ENCODE data around the gene CENPP. TPM values are rescaled to one million over a fixed set of nuclear protein-coding genes. Genes with fewer than 3 reads are reported as not detected.
A peak's percentile ranks its signal among the peaks of the same experiment; 100 is the strongest.

The CENPP gene
- total RNA-seq, 1 donor from 2014 or later = 9.3 TPM

GRCh38 chr9:92482805-92483204 lies 157.1 kb downstream of the CENPP start:
- Histone ChIP-seq H3K27me3 (no peaks in the 10 kb centered on the region), H3K4me1 (peaks cover 40% of the 10 kb centered on the region), H3K4me3 (no peak overlapping the region), H3K27ac (no peak overlapping the region), H3K9me3 (no peaks in the 10 kb centered on the region), H3K36me3 (no peaks in the 10 kb centered on the region)
- TF ChIP-seq POLR2A (IDR thresholded peaks at IDR 0.05) (no peak), POLR2AphosphoS5 (IDR thresholded peaks at IDR 0.05; ENCODE audit: insufficient read depth in 1 of 2, low read depth in 1 of 2) (no peak)
- TF ChIP-seq, protein P1, sequence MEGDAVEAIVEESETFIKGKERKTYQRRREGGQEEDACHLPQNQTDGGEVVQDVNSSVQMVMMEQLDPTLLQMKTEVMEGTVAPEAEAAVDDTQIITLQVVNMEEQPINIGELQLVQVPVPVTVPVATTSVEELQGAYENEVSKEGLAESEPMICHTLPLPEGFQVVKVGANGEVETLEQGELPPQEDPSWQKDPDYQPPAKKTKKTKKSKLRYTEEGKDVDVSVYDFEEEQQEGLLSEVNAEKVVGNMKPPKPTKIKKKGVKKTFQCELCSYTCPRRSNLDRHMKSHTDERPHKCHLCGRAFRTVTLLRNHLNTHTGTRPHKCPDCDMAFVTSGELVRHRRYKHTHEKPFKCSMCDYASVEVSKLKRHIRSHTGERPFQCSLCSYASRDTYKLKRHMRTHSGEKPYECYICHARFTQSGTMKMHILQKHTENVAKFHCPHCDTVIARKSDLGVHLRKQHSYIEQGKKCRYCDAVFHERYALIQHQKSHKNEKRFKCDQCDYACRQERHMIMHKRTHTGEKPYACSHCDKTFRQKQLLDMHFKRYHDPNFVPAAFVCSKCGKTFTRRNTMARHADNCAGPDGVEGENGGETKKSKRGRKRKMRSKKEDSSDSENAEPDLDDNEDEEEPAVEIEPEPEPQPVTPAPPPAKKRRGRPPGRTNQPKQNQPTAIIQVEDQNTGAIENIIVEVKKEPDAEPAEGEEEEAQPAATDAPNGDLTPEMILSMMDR (IDR thresholded peaks at IDR 0.05) = no peak
- DNase-seq (ENCODE audit: extremely low spot score in 2 of 2) = no peak
- intact Hi-C loops (cut with DNase I) = no loop called here

DNA sequence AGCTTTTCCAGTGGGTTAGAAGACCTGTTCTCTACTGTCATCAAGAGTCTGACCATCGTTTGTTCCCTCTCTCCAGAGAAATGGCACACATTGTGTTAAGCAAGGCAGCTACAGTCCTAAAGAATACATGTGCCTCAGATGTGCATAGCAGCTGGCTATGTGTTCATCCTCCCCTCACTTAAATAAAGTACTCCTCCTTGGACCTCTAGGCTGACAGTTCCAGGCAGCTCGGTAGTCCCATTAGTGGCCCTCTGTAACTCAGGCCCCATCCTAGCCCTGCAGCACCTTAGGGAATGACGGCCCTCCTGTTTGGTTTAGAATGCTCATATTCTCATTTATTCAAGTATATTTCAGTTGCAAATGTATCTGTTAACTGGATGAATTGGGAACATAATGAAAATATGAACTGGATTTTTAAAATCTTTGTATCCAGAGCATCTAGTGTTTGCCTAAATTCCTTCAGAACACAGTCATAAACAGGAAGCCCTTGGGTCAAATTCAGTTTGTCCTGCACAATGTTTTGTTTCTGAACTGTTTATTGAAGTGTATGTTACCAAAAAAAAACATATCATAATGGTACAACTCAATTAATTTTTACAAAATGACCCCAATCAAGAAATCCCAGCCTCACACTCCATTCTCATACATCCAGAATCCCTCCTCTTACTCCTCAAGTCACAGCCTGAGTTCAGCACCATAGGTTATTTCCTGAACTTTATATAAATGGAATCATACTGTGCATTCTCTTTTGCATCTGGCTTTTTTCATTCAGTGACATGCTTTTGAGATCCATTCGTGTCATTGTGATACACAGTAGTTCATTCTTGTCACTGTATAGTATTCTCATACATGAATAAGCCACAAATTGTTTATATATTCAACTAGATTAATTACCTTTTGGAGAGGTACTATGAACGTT lies 158.1 kb downstream of the CENPP start:
- no peaks in the 10 kb centered on the region for H3K27me3 ChIP-seq
- no peak for DNase-seq (ENCODE audit: extremely low spot score in 2 of 2)
- TF ChIP-seq, protein P1 (IDR thresholded peaks at IDR 0.05) = no peak
- TF ChIP-seq POLR2A (IDR thresholded peaks at IDR 0.05) = no peak
- TF ChIP-seq POLR2AphosphoS5 (IDR thresholded peaks at IDR 0.05; ENCODE audit: insufficient read depth in 1 of 2, low read depth in 1 of 2) = no peak
- H3K4me1 ChIP-seq = peaks cover 39% of the 10 kb centered on the region
- H3K27ac ChIP-seq = peak overlapping the region; percentile 36
- no peaks in the 10 kb centered on the region for H3K9me3 ChIP-seq
- no peaks in the 10 kb centered on the region for H3K36me3 ChIP-seq
- H3K4me3 ChIP-seq = no peak overlapping the region
- intact Hi-C loops (cut with DNase I) = no loop called here

- Histone ChIP-seq H3K36me3 (no peaks in the 10 kb centered on the region), H3K4me1 (peaks cover 39% of the 10 kb centered on the region), H3K27me3 (no peaks in the 10 kb centered on the region), H3K27ac (peak overlapping the region; percentile 36), H3K9me3 (no peaks in the 10 kb centered on the region), H3K4me3 (no peak overlapping the region)
- DNase-seq (ENCODE audit: extremely low spot score in 2 of 2) = no peak
- TF ChIP-seq POLR2AphosphoS5 (IDR thresholded peaks at IDR 0.05; ENCODE audit: insufficient read depth in 1 of 2, low read depth in 1 of 2) = no peak
- TF ChIP-seq, protein P1 (IDR thresholded peaks at IDR 0.05) = no peak
- TF ChIP-seq POLR2A (IDR thresholded peaks at IDR 0.05) = no peak
- intact Hi-C loops (cut with DNase I) = no loop called here
Measured at GRCh38 chr9:92484563-92484962, 158.8 kb downstream of the CENPP start.

DNA sequence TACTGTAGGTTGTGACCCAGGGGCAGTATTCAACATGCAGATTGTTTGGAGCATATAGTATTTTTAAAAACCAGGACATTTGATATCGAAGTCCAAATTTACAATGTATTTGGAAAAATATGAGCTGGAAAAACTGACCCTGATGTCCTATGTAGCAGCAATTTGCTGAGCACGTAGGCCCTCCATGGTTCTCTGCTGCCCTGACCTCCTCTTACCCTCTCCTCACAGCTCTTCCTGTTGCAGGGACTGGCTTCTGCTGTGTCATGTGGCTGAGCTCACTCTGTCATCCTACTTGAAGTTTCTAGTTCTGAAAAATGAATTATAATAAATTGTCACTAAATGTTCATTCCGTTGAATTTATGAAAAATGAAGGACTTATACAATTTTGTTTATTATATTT lies 160.6 kb downstream of the CENPP start:
- Histone ChIP-seq H3K4me3 (no peak overlapping the region), H3K4me1 (peaks cover 23% of the 10 kb centered on the region), H3K36me3 (no peaks in the 10 kb centered on the region), H3K27ac (no peak overlapping the region), H3K27me3 (no peaks in the 10 kb centered on the region), H3K9me3 (no peaks in the 10 kb centered on the region)
- no peak for DNase-seq (ENCODE audit: extremely low spot score in 2 of 2)
- intact Hi-C loops (cut with DNase I) = no loop called here
- TF ChIP-seq, protein P1 (IDR thresholded peaks at IDR 0.05) = no peak
- TF ChIP-seq POLR2A (IDR thresholded peaks at IDR 0.05) = no peak
- no peak for TF ChIP-seq POLR2AphosphoS5 (IDR thresholded peaks at IDR 0.05; ENCODE audit: insufficient read depth in 1 of 2, low read depth in 1 of 2)

All from vagina (tissue), 2 donors.